Kidney epithelial cell (primary cell): ENCODE results near the gene TEX2. TPM values are rescaled to one million over a fixed set of nuclear protein-coding genes. Genes with fewer than 3 reads are reported as not detected.

Experiments
- DNase-seq: peaks from one replicate; pipeline ENCODE4 v3.0.0-alpha.2; 2010; ENCODE audit warnings: low read depth
- H3K27me3 ChIP-seq: 2 replicates; pipeline ENCODE4 v1.6.0; 2011; ENCODE audit warnings: low read length; ENCODE audit not compliant: control insufficient read depth, insufficient read depth
- H3K36me3 ChIP-seq: 2 replicates; pipeline ENCODE4 v1.5.1; 2011; ENCODE audit warnings: low read length; ENCODE audit not compliant: control insufficient read depth, insufficient read depth
- H3K4me3 ChIP-seq: 2 replicates; pipeline ENCODE4 v1.5.1; 2011; ENCODE audit warnings: low read depth, mild to moderate bottlenecking, control low read depth, low read length
- total RNA-seq: library from RNA; depleted of rRNA; stranded (reverse); fragments of >200 nt; gene quantifications from 2 replicates; pipeline ENCODE4 v1.2.3, GENCODE V29; 2015
- TF ChIP-seq, protein P1 (sequence below): IDR thresholded peaks from 2 replicates; pipeline ENCODE4 v1.5.1; 2011; ENCODE audit warnings: mild to moderate bottlenecking, moderate library complexity, low read length, control low read depth, inconsistent platforms; ENCODE audit not compliant: insufficient read depth, poor library complexity, severe bottlenecking

The TEX2 gene
- total RNA-seq, 1 donor from 2014 or later: 16.5 TPM

DNA sequence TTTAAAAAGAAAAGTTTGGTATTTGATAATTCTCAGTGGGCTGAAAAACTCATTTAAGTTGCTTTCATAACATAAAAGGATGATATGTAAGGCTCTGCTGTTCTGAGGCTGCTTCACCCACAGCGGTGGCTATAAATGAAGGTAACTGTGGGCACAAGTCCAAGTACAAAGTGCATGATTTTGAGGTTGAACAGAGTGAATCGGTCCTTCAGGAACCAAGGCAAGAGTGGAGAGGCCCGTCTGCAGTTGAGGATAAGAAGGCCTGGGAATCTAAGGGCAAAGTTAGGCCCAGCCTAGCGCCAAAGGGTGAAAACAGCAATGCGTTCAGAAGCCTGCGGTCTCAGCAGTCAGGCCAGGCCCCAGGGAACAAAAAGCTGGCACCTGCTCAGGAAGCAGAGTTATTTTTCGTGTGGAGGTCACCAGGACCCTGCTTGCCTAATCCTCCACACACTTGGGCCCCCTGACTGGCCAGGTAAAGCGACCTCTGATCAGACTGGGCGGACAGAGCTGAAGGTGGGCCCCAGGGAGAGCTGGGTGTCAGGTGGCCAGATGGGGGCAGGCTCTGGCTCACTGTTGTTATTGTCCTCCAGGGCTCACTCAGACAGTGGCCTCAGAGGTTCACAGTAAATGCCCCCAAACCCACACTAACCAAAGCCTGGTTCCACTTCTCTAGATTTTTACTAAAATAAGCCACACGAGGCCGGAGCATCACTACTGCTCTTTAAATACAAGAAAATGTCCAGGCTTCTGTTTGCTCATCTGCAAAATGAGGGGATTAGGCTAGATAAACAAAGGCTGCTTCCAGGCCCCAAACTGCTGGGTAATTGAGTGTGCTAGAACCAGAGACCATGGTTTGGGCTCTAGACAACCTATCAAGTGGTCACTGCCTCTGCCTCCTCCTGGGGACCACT is 46.5 kb downstream of the TEX2 start:
- Histone ChIP-seq H3K36me3 (no peaks in the 10 kb centered on the region), H3K4me3 (no peak overlapping the region), H3K27me3 (no peaks in the 10 kb centered on the region)
- DNase-seq: no peak
- TF ChIP-seq, protein P1, sequence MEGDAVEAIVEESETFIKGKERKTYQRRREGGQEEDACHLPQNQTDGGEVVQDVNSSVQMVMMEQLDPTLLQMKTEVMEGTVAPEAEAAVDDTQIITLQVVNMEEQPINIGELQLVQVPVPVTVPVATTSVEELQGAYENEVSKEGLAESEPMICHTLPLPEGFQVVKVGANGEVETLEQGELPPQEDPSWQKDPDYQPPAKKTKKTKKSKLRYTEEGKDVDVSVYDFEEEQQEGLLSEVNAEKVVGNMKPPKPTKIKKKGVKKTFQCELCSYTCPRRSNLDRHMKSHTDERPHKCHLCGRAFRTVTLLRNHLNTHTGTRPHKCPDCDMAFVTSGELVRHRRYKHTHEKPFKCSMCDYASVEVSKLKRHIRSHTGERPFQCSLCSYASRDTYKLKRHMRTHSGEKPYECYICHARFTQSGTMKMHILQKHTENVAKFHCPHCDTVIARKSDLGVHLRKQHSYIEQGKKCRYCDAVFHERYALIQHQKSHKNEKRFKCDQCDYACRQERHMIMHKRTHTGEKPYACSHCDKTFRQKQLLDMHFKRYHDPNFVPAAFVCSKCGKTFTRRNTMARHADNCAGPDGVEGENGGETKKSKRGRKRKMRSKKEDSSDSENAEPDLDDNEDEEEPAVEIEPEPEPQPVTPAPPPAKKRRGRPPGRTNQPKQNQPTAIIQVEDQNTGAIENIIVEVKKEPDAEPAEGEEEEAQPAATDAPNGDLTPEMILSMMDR: no peak

DNA sequence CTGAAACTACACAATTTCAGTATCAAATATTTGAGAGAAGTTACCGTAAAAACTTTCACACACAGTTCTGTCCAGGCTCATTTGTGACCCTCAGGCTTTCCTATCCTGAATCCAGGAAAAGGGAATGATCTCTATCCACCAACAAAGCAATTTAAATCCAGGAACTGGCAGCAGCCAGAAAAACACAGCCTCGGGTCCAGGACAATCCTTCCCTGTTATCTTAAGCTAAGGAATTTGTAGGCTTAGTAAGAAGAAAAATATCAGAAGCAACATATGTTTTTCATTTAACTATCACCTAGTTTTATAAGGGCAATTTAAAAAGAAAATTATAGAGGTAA is 47.1 kb downstream of the TEX2 start:
- no peaks in the 10 kb centered on the region for H3K36me3 ChIP-seq
- H3K27me3 ChIP-seq: no peaks in the 10 kb centered on the region
- TF ChIP-seq, protein P1: no peak
- no peak overlapping the region for H3K4me3 ChIP-seq
- no peak for DNase-seq

DNA sequence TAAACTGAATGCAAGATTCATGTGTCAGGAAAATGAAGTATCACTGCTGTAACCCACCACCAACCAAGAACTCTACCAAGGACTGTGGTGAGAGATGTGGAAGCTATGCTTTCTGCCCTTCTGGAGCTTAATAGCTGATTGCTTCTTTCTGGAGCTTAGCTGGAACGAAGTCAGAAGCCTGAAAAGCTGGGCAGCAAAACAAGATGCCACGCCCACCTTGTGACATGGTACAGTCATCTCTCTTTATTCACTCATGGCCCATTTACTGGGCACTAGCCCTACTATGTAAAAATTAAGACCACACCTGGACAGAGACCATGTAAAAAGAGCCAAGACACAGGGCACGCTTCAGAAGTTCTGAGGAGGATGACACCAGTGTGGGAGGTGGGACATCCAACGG is 48.1 kb downstream of the TEX2 start:
- Histone ChIP-seq H3K36me3 (no peaks in the 10 kb centered on the region), H3K4me3 (no peak overlapping the region), H3K27me3 (no peaks in the 10 kb centered on the region)
- TF ChIP-seq, protein P1: no peak
- DNase-seq: no peak

DNA sequence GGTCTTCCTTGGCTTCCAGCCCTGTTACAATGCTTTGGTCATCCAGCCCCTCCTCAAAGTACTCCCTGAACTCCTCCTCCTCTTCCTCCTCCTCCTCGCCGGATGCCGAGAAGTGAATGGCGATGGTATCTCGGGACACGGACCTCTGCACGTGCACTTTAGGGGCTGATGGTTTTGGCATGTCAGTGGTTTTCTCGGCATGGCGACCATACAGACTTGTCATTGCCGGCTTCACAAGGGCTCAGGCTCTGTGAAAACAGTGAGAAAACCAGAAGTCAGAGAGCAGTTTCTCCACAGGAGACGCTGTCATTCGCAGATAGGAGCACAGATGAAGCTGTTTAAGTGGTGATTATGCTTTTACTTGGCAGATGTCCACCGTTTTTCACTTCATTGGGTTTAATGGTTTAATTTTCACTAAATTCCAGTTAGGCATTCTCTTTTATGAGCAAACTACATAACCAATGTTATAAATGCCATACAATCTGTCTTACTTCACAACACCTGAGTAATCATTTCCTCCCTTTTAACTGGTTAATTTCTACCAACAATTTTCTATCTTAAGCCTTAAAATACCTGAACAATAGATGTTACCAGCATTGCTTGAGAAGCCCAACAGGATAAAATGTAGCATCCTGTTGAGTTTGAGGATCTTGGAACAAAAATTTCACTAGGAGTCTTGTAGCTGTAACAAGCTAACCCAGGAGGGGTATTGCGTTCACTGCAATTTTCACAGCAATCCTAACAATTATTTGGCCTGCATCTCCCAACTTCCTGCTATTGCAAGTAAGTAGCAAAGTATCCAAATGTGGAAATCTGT is 48.9 kb downstream of the TEX2 start:
- TF ChIP-seq, protein P1: peak; percentile 41
- no peaks in the 10 kb centered on the region for H3K27me3 ChIP-seq
- DNase-seq: peak; percentile 60
- no peaks in the 10 kb centered on the region for H3K36me3 ChIP-seq
- H3K4me3 ChIP-seq: no peak overlapping the region

DNA sequence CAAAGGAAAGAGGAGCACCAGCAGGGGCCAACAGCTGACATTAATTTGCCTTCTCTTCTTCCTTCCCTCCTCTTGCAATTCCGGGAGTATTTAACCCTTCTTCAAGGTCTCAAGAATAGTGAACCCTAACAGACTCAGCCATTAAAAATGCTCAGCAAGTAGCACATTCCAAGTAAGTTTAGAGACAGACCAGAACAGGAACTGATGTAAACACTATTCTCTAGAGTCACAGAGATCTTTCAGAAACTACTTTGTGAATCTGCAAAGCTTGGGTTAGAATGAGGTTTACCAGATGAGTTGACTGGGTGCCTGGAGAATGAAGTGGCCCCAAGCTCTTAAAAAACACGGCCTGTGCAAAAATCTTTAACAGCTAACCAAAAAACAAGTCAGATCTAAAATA is 50.9 kb downstream of the TEX2 start:
- Histone ChIP-seq H3K36me3 (no peaks in the 10 kb centered on the region), H3K4me3 (no peak overlapping the region), H3K27me3 (no peaks in the 10 kb centered on the region)
- TF ChIP-seq, protein P1: no peak
- DNase-seq: no peak
